HEK293 (cell line): Measurements from ENCODE around the gene HOXA6.

Source experiments
- CTCF ChIP-seq: fragments of 450-650 bp; formaldehyde crosslinking; IDR thresholded peaks from 2 replicates; pipeline ENCODE4 v1.5.1; 2016; ENCODE audit warnings: missing biosample characterization, missing genetic modification characterization
- HOXD13 ChIP-seq: sonication (generic); formaldehyde crosslinking; IDR thresholded peaks from 2 replicates; pipeline ENCODE4 v1.8.0; 2022; ENCODE audit warnings: missing genetic modification reagents, borderline replicate concordance
- INSM2 ChIP-seq: fragments of 450-650 bp; formaldehyde crosslinking; IDR thresholded peaks from 2 replicates; pipeline ENCODE4 v1.5.1; 2016; ENCODE audit warnings: missing biosample characterization, missing genetic modification characterization
- KLF10 ChIP-seq: fragments of 450-650 bp; IDR thresholded peaks from 2 replicates; pipeline ENCODE4 v1.5.1; 2018; ENCODE audit warnings: missing biosample characterization, mild to moderate bottlenecking, missing genetic modification characterization
- REST ChIP-seq: fragments of 450-650 bp; formaldehyde crosslinking; IDR thresholded peaks from 2 replicates; pipeline ENCODE4 v1.5.1; 2016; ENCODE audit warnings: missing biosample characterization, missing genetic modification characterization
- SETDB1 ChIP-seq: IDR thresholded peaks from one replicate; pipeline ENCODE4 v1.6.1; 2017; ENCODE audit warnings: mild to moderate bottlenecking, low read length, moderate library complexity, mixed read lengths; ENCODE audit not compliant: insufficient read length
- ZNF10 ChIP-seq: fragments of 450-650 bp; formaldehyde crosslinking; IDR thresholded peaks from 2 replicates; pipeline ENCODE4 v1.5.1; 2017; ENCODE audit warnings: missing biosample characterization, missing genetic modification characterization
- ZNF174 ChIP-seq: fragments of 450-650 bp; formaldehyde crosslinking; IDR thresholded peaks from 2 replicates; pipeline ENCODE4 v1.5.0; 2017; ENCODE audit warnings: missing biosample characterization, mild to moderate bottlenecking, missing genetic modification characterization
- ZNF211 ChIP-seq: fragments of 450-650 bp; formaldehyde crosslinking; IDR thresholded peaks from 2 replicates; pipeline ENCODE4 v1.5.1; 2016; ENCODE audit warnings: low read depth, missing biosample characterization, missing genetic modification characterization
- ZNF274 ChIP-seq, 2 experiments: fragments of 200-500 bp in 1 of 2; fragments of 450-650 bp in 1 of 2; sonication (Bioruptor generic) in 1 of 2; formaldehyde crosslinking in 1 of 2; IDR thresholded peaks; 2 replicates each; pipeline versions ENCODE4 v1.5.1 to v1.6.1; 2014 to 2016; ENCODE audit warnings: borderline replicate concordance in 1 of 2, inconsistent platforms in 1 of 2, low read length in 1 of 2, missing biosample characterization in 1 of 2, missing genetic modification characterization in 1 of 2
- ZNF302 ChIP-seq: fragments of 450-650 bp; formaldehyde crosslinking; IDR thresholded peaks from 2 replicates; pipeline ENCODE4 v1.5.1; 2016; ENCODE audit warnings: missing biosample characterization, missing genetic modification characterization, low read depth
- ZNF335 ChIP-seq: fragments of 450-650 bp; formaldehyde crosslinking; conservative IDR thresholded peaks from 2 replicates; pipeline ENCODE4 v1.5.1; 2016; ENCODE audit warnings: missing biosample characterization, missing genetic modification characterization
- ZNF610 ChIP-seq: fragments of 450-650 bp; formaldehyde crosslinking; IDR thresholded peaks from 2 replicates; pipeline ENCODE4 v1.5.1; 2016; ENCODE audit warnings: missing biosample characterization, missing genetic modification characterization, borderline replicate concordance
- ZNF621 ChIP-seq: fragments of 450-650 bp; formaldehyde crosslinking; IDR thresholded peaks from 2 replicates; pipeline ENCODE4 v1.5.1; 2017; ENCODE audit warnings: missing biosample characterization, missing genetic modification characterization

- no peak for TF ChIP-seq ZNF335 (tag by site-specific recombination)
- no peak for TF ChIP-seq CTCF (tag by site-specific recombination)
- no peak for TF ChIP-seq ZNF10 (tag by site-specific recombination)
- no peak for TF ChIP-seq INSM2
- no peak for TF ChIP-seq KLF10 (tag by site-specific recombination)
- TF ChIP-seq SETDB1, result no peak
- TF ChIP-seq ZNF610 (tag by site-specific recombination), result no peak
- TF ChIP-seq HOXD13, result no peak
- TF ChIP-seq REST, result no peak
- no peak for TF ChIP-seq ZNF274 (IDR thresholded peaks at IDR 0.05; ENCODE audit: low read length)
- TF ChIP-seq ZNF274 (tag by site-specific recombination; IDR thresholded peaks at IDR 0.05; ENCODE audit: borderline replicate concordance), result no peak
- no peak for TF ChIP-seq ZNF174
- no peak for TF ChIP-seq ZNF621 (tag by site-specific recombination)
- TF ChIP-seq ZNF211 (tag by site-specific recombination), result no peak
- TF ChIP-seq ZNF302, result no peak
These were observed 24.0 kb downstream of the HOXA6 start for GRCh38 chr7:27123477-27124053.
